Measurements from ENCODE around the gene CABP5.
"Not testable (repeated sequence)": the region's sequence is repeated elsewhere in the genome, so short reads cannot be mapped to it uniquely, and the experiment has no call there.

Gene CABP5

DNA sequence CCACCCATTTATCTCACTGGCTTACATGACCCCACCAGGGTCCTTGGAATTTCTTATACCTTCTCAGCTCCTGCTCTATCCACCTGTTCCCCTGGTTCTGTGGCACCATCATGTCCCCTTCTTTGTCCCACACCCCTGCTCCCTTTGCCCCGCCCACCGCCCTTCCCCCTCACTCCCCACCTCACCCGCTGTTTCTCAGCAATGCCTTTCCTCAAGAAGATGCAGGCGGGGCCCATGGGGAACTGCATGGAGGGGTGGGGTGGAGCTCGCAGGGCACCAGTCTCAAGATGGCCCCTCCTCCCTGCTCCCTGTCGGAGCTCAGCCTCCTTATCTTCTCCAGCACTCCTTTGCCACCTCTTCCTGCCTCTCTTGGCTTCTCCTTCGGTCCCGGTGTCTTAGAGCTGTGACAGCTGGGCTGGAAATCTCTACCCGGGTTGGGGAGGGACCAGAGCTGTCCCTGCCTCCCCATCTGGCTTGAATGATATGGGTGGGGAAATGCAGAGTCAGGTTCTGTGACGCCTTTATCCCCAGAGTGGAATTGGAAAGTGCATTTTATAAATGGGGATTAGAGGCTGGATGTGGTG lies at the start of gene CABP5:
Gene CABP5, minus strand, starts transcription at position 405 of the 584 bp plus-strand sequence. Its CDS starts 157 bp downstream, at position 248.
- DNase-seq (ENCODE audit: low spot score): no peak

- not testable (repeated sequence) for DNase-seq (ENCODE audit: low spot score)
Observed at GRCh38 chr19:48091111-48091718, 47.3 kb upstream of the CABP5 start.

GRCh38 chr19:48090281-48090802 lies 46.5 kb upstream of the CABP5 start:
- no peak for DNase-seq (ENCODE audit: low spot score)

GRCh38 chr19:48088991-48089390 lies 45.1 kb upstream of the CABP5 start:
- not testable (repeated sequence) for DNase-seq (ENCODE audit: low spot score)

DNA sequence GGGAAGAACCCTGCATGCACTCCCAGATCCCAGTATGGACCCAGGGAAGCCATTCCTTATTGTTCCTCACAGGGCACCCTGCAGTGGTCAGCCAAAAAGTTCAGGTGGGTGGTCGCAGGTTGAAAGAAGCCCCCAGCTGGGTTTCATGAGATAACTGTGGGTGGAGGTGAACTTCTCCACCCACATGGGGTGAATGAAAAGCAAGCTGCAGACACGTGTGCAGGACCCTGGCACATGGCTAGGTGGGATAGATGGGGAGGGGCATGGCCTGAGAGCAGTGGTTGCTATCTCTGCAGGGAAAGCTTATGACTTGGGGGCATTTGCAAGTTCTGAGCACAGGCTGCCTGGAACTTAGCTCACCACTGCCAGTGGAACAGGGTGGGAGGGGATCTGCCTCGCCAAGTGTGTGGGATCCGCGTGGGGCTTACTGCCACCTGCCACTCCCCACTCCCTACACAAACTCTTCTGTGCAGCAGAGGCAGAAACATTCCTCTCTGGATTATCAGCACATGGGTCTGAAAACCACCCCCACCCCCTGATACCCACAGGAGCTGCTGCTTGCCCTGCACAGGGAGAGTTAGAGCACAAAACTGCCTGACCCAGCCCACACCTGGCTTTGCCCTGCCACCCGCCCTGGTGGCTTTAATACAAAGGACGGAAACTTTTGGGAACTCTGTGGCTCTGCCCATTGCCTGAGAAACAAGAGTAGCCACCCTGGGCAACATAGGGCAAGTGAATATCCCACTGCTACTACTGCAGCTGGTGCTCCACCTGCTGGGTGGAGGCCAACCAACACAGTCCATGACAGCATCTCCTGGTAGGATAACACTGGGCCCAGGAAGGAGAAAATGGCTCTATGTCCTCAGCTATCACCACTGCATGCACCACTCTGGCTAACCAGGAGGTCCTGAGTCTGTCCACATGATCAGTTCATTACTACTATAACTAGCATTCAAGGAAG lies 42.3 kb upstream of the CABP5 start:
- DNase-seq (ENCODE audit: low spot score): peak; percentile 36

- no peak for DNase-seq (ENCODE audit: low spot score)
Observed at GRCh38 chr19:48085076-48085475, 41.2 kb upstream of the CABP5 start.

GRCh38 chr19:48081106-48081505 lies 37.2 kb upstream of the CABP5 start:
- no peak for DNase-seq (ENCODE audit: low spot score)

GRCh38 chr19:48070177-48070769 lies 26.4 kb upstream of the CABP5 start:
- not testable (repeated sequence) for DNase-seq (ENCODE audit: low spot score)

DNA sequence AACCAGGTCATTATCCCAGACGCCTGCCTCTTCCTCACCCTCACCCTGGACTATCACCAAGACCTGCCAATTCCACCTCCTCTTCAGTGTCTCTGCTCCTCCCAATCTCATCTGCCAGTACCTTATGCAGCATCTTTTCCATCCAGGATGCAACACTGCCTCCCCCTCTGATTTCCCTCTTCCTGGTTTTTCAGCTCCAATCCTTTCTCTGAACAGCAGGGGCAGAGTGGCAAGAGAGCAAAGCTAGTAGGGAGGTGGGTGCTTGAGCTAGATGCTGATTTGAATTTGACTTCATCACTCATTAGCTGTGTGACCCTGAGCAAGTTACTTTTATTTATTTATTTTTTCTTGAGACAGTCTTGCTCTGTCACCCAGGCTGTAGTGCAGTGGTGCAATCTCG lies 25.6 kb upstream of the CABP5 start:
- DNase-seq (ENCODE audit: low spot score): no peak

GRCh38 chr19:48064509-48064908 lies 20.6 kb upstream of the CABP5 start:
- DNase-seq (ENCODE audit: low spot score): no peak

GRCh38 chr19:48061401-48062344 lies 17.8 kb upstream of the CABP5 start:
- no peak for DNase-seq (ENCODE audit: low spot score)

DNA sequence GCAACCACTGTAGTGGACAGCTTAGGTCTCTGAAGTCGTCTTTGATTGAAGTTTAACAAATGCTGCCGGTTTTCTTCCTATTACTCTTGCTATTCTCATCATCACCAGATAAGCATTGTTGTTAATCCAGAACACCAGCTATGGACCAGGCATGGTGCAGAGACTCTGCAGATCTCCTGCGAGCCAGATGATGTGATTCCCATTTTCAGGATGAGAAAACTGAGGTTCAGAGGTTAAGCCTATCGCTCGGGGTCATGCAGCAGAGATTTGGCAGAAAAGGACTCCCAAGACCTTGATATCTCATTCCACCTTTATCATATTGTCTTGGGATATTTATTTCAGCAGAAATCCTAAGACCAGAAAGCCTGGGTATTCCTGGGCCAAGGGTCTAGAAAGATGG lies 16.5 kb upstream of the CABP5 start:
- DNase-seq (ENCODE audit: low spot score): no peak

- peak; percentile 15 for DNase-seq (ENCODE audit: low spot score)
Observed at GRCh38 chr19:48059331-48059730, 15.5 kb upstream of the CABP5 start.

GRCh38 chr19:48053856-48054255 lies 10.0 kb upstream of the CABP5 start:
- DNase-seq (ENCODE audit: low spot score): no peak

- DNase-seq (ENCODE audit: low spot score): no peak
Observed at GRCh38 chr19:48053076-48053475, 9.2 kb upstream of the CABP5 start.

DNA sequence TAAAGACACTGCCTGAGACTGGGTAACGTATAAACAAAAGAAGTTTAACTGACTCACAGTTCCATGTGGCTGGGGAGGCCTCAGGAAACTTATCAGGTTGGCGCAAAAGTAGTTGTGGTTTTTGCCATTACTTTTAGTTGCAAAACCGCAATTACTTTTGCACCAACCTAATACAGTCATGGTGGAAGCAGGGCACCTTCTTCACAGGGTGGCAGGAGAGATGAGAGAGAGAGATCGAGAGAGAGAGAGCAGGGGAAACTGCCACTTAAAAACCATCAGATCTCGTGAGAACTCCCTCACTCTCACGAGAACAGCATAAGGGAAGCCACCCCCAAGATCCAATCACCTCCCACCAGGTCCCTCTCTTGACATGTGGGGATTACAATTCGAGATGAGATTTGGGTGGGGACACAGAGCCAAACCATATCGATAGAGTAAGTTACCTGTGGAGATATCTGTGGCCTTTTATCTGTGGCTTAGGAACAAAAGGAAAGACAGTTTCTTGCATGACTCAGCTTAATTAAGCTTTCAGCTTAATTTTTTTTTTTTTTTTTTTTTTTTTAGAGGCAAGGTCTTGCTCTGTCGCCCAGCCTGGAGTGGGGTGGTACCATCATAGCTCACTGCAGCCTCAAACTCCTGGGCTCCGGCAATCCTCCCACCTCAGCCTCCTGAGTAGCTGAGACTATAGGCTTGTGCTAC lies 7.6 kb upstream of the CABP5 start:
- DNase-seq (ENCODE audit: low spot score): no peak

DNA sequence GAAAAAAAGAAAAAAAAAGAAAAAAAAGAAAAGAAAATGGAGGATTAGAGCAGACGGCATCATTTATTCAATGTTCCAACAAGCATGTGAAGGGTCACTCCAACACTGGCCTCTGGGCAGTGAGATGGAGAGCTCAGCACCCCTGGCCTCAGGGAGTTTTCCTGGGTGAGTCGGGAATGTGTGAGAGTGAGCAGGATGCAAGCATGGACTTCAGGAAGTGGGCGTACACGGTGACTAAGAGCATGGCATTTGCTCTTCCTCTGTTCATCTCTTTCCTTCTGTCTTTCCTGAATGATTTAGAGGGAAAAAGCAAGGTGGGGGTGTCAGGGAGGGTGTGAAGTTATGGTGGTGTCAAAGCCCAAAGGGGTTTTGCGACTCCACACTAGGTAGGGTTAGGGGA lies 682 bp upstream of the CABP5 start:
- no peak for DNase-seq (ENCODE audit: low spot score)

- no peak for DNase-seq (ENCODE audit: low spot score)
Observed at GRCh38 chr19:48041877-48042580, 1.9 kb downstream of the CABP5 start.

DNA sequence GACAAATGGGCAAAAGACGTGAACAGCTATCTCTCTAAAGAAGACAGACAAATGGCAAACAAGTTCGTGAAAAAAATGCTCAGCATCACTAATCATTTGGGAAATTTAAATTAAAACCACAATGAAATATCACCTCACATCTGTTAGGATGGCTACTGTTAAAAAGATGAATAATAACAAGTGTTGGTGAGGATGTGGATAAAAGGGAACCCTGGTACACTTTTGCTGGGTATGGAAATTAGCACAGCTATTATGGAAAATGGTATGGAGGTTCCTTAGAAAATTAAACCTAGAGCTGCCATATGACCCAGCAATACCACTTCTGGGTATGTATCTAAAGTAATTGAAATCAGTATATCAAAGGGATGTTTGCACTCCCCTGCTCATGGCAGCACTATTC lies 7.1 kb downstream of the CABP5 start:
- DNase-seq (ENCODE audit: low spot score): no peak

GRCh38 chr19:48033604-48034003 lies 10.3 kb downstream of the CABP5 start:
- DNase-seq (ENCODE audit: low spot score): no peak
